GM12874 (cell line): ENCODE measurements around the gene SULT2A1.

Source experiments
- CTCF ChIP-seq: IDR thresholded peaks from 2 replicates; pipeline ENCODE4 v1.5.1; 2011; ENCODE audit warnings: low read depth, mild to moderate bottlenecking, control low read depth, low read length, moderate library complexity; ENCODE audit not compliant: insufficient read depth

SULT2A1 gene

GRCh38 chr19:47848823-47849473 is 37.2 kb downstream of the SULT2A1 start:
- TF ChIP-seq CTCF: peak; percentile 29

- no peak for TF ChIP-seq CTCF
Observed at GRCh38 chr19:47848425-47848822, 37.7 kb downstream of the SULT2A1 start.

GRCh38 chr19:47842941-47843340 is 43.2 kb downstream of the SULT2A1 start:
- no peak for TF ChIP-seq CTCF

- TF ChIP-seq CTCF: no peak
Observed at GRCh38 chr19:47839913-47840312, 46.2 kb downstream of the SULT2A1 start.

GRCh38 chr19:47839411-47839810 is 46.7 kb downstream of the SULT2A1 start:
- no peak for TF ChIP-seq CTCF

- no peak for TF ChIP-seq CTCF
Observed at GRCh38 chr19:47836038-47836437, 50.1 kb downstream of the SULT2A1 start.

- TF ChIP-seq CTCF: no peak
Observed at GRCh38 chr19:47832723-47833122, 53.4 kb downstream of the SULT2A1 start.
